ENCODE data around the gene MYO5A. TPM values are rescaled to one million over a fixed set of nuclear protein-coding genes. Genes with fewer than 3 reads are reported as not detected.

The MYO5A gene
- total RNA-seq, 1 experiment from 2014 or later: 17.6 TPM

DNA sequence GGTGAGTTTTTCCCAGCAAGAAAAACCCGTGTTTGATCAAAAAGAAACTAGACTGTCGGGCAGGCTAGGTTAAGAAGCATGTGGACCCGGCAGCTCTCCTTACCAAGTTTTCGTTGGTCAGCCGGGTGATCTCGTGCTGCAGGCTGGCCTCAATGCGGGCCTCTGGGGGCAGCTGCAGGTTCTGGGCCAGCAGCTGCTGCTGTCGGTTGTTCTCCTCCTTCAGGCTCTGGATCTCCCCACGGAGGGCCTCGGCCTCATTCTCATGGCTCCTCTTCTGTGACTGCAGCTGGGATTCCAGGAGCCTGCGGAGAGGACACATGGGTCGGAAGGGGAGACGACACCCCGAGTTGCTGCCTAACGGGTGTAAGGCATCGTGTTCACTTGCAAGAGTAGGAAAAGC is 188.6 kb downstream of the MYO5A start:
- ATAC-seq (no peak), DNase-seq (ENCODE audit: low read depth, low spot score) (no peak)
- no peak overlapping the region for H3K9ac ChIP-seq (ENCODE audit: low read length)
- H3K9me3 ChIP-seq (ENCODE audit: control insufficient read depth in 1 of 2, insufficient read depth in 1 of 2, low read depth in 1 of 2, low read length in 2 of 2): no peaks in the 10 kb centered on the region
- H3K9me2 ChIP-seq (ENCODE audit: insufficient read depth): no peaks in the 10 kb centered on the region
- no peaks in the 10 kb centered on the region for H4K20me1 ChIP-seq (ENCODE audit: insufficient read depth)
- no TSS peak for BruUV-seq (replicated peaks)
- ChIA-PET RAD21 (ENCODE audit: low non-redundant PET in 1 of 2, low total read pairs in 2 of 2, uncharacterized antibody in 2 of 2, unreplicated experiment in 2 of 2) (no interaction called here), POLR2A (interaction anchor here (0.7 kb wide), 1 partner anchor 11 kb away, joined by 3 read pairs; no protein-coding TSS in a partner anchor), CTCF (no interaction called here)
- H3K36me3 ChIP-seq (ENCODE audit: control insufficient read depth in 1 of 2, insufficient read depth in 2 of 2, low read length in 2 of 2): no peaks in the 10 kb centered on the region
- no peaks in the 10 kb centered on the region for H3K27me3 ChIP-seq (ENCODE audit: insufficient read depth, low read length)
- H3K4me1 ChIP-seq (ENCODE audit: control insufficient read depth in 1 of 2, insufficient read depth in 2 of 2, low read length in 2 of 2): peaks cover 5 to 12% of the 10 kb centered on the region in 2 experiments
- H3K27ac ChIP-seq (ENCODE audit: low read depth, low read length): no peak overlapping the region
- no peaks in the 10 kb centered on the region for H3K79me2 ChIP-seq (ENCODE audit: insufficient read depth, low read length)
- no peak overlapping the region for H2AFZ ChIP-seq (ENCODE audit: low read depth, low read length, poor library complexity, severe bottlenecking)
- no peak for TF ChIP-seq YY1 (IDR thresholded peaks at IDR 0.05; ENCODE audit: extremely low read depth, insufficient replicate concordance, low read depth, low read length)
- no peak for TF ChIP-seq EZH2phosphoT487 (IDR thresholded peaks at IDR 0.05; ENCODE audit: borderline replicate concordance)
- TF ChIP-seq ELF1 (IDR thresholded peaks at IDR 0.05; ENCODE audit: borderline replicate concordance, low read depth): no peak
- no peak for TF ChIP-seq SIN3A (IDR thresholded peaks at IDR 0.05; ENCODE audit: low read depth)
- no peak for TF ChIP-seq POLR2AphosphoS5 (IDR thresholded peaks at IDR 0.05; ENCODE audit: low read depth, low read length)
- no peak overlapping the region for H3K4me2 ChIP-seq (ENCODE audit: low read length)
- no peak overlapping the region for H3K4me3 ChIP-seq (replicated peaks in 1 of 2; ENCODE audit: low read depth in 1 of 2, low read length in 2 of 2)
- intact Hi-C loops (cut with micrococcal nuclease): no loop called here

DNA sequence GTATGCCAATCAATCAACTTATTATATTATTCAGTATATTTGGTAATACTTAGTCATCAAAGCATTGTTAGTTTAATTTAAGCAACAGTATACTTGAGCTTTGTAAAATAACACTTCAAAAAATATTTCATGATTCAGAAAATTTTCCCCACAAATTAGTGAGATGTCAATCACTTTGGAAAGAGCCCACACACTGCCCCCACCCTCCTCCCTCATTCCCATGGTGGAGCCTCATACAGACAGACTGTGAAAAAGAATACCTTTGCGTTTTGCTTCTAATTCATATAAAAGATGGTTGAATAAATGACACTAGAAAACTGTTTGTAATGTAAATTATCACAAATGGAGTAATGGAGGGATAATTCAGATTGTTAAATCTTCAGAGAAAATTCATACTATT is 189.8 kb downstream of the MYO5A start:
- TF ChIP-seq EGR1 (IDR thresholded peaks at IDR 0.05; ENCODE audit: low read depth): no peak
- TF ChIP-seq, protein P1, sequence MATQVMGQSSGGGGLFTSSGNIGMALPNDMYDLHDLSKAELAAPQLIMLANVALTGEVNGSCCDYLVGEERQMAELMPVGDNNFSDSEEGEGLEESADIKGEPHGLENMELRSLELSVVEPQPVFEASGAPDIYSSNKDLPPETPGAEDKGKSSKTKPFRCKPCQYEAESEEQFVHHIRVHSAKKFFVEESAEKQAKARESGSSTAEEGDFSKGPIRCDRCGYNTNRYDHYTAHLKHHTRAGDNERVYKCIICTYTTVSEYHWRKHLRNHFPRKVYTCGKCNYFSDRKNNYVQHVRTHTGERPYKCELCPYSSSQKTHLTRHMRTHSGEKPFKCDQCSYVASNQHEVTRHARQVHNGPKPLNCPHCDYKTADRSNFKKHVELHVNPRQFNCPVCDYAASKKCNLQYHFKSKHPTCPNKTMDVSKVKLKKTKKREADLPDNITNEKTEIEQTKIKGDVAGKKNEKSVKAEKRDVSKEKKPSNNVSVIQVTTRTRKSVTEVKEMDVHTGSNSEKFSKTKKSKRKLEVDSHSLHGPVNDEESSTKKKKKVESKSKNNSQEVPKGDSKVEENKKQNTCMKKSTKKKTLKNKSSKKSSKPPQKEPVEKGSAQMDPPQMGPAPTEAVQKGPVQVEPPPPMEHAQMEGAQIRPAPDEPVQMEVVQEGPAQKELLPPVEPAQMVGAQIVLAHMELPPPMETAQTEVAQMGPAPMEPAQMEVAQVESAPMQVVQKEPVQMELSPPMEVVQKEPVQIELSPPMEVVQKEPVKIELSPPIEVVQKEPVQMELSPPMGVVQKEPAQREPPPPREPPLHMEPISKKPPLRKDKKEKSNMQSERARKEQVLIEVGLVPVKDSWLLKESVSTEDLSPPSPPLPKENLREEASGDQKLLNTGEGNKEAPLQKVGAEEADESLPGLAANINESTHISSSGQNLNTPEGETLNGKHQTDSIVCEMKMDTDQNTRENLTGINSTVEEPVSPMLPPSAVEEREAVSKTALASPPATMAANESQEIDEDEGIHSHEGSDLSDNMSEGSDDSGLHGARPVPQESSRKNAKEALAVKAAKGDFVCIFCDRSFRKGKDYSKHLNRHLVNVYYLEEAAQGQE (IDR thresholded peaks at IDR 0.05; ENCODE audit: low read depth): no peak
- no peak for TF ChIP-seq RAD21 (IDR thresholded peaks at IDR 0.05; ENCODE audit: low read depth)
- no peak for TF ChIP-seq SRF (IDR thresholded peaks at IDR 0.05; ENCODE audit: low read depth)
- no peak for TF ChIP-seq ELF1 (IDR thresholded peaks at IDR 0.05; ENCODE audit: borderline replicate concordance, low read depth)
- no peak for TF ChIP-seq POLR2A (IDR thresholded peaks at IDR 0.05; ENCODE audit: borderline replicate concordance, extremely low read depth, insufficient read depth, insufficient read length)
- TF ChIP-seq, protein P2, sequence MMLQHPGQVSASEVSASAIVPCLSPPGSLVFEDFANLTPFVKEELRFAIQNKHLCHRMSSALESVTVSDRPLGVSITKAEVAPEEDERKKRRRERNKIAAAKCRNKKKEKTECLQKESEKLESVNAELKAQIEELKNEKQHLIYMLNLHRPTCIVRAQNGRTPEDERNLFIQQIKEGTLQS (IDR thresholded peaks at IDR 0.05): no peak
- no peak for TF ChIP-seq JUND (IDR thresholded peaks at IDR 0.05)
- TF ChIP-seq, protein P3, sequence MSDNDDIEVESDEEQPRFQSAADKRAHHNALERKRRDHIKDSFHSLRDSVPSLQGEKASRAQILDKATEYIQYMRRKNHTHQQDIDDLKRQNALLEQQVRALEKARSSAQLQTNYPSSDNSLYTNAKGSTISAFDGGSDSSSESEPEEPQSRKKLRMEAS (IDR thresholded peaks at IDR 0.05): no peak
- no peak for TF ChIP-seq CEBPB (IDR thresholded peaks at IDR 0.05; ENCODE audit: low read depth)
- no TSS peak for BruUV-seq (replicated peaks)
- H3K4me1 ChIP-seq (ENCODE audit: control insufficient read depth in 1 of 2, insufficient read depth in 2 of 2, low read length in 2 of 2): peaks cover 5 to 12% of the 10 kb centered on the region in 2 experiments
- no peak overlapping the region for H3K4me2 ChIP-seq (ENCODE audit: low read length)
- ATAC-seq: no peak
- RAD21 ChIA-PET (ENCODE audit: low non-redundant PET in 1 of 2, low total read pairs in 2 of 2, uncharacterized antibody in 2 of 2, unreplicated experiment in 2 of 2): no interaction called here
- no peak overlapping the region for H3K9ac ChIP-seq (ENCODE audit: low read length)
- no peaks in the 10 kb centered on the region for H3K9me2 ChIP-seq (ENCODE audit: insufficient read depth)
- no peaks in the 10 kb centered on the region for H3K36me3 ChIP-seq (ENCODE audit: control insufficient read depth in 1 of 2, insufficient read depth in 2 of 2, low read length in 2 of 2)
- no peak for DNase-seq (ENCODE audit: low read depth, low spot score)
- no peak overlapping the region for H2AFZ ChIP-seq (ENCODE audit: low read depth, low read length, poor library complexity, severe bottlenecking)
- intact Hi-C loops (cut with micrococcal nuclease): no loop called here
- no peaks in the 10 kb centered on the region for H3K79me2 ChIP-seq (ENCODE audit: insufficient read depth, low read length)
- CTCF ChIA-PET: no interaction called here
- no peak overlapping the region for H3K4me3 ChIP-seq (replicated peaks in 1 of 2; ENCODE audit: low read depth in 1 of 2, low read length in 2 of 2)
- no peaks in the 10 kb centered on the region for H3K27me3 ChIP-seq (ENCODE audit: insufficient read depth, low read length)
- H3K27ac ChIP-seq (ENCODE audit: low read depth, low read length): no peak overlapping the region
- no peaks in the 10 kb centered on the region for H4K20me1 ChIP-seq (ENCODE audit: insufficient read depth)
- POLR2A ChIA-PET: no interaction called here
- no peaks in the 10 kb centered on the region for H3K9me3 ChIP-seq (ENCODE audit: control insufficient read depth in 1 of 2, insufficient read depth in 1 of 2, low read depth in 1 of 2, low read length in 2 of 2)

Measured in HCT116 (cell line).